ENCODE measurements around the gene CDH4.

DNA sequence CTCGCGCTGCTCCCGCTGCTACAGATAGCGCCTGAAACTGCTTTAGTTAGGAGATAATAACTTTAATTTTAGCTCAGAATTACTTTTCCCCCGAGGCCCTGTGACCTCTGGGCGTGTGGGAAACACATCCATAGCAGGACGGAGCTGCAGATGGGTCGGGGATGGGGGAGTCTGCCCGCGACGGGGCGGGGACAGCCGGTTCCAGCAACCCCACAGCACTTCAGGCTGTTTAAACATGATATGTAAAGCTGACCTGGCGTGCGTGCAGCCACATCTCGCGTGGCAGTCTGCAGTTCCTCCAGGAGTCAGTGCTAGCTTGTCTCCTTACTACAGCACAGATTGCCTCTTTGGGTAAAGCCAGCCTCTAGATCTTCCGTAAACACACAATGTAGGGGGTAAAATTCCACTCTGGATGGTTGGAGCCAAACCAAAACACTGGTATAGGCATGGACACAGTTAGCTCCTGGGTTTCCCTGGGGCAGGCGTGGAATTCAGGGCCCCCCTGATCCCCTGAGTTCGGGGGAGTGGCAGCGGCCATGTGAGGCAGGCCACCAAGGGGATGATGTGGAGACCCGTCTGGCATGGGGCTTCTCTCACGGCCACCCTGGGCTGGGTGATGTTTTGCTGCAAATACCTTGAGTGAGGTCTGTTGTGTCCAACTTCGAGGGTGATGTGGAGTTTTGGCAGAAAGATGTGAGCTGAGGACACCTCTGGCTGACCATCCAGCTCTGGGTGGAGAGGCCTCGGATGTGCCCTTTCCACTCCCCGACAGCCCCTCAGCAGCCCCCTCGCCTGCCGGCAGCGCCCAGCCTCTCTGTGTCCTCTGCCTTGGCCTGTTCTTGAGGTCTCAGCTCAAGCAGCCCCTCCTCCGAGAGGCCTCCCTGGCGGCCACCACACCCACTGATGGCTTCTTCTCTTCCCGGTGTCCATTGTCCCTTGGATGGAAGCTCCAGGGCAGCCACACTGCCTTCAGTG is 599.2 kb downstream of the CDH4 start:
- TF ChIP-seq, protein P1, sequence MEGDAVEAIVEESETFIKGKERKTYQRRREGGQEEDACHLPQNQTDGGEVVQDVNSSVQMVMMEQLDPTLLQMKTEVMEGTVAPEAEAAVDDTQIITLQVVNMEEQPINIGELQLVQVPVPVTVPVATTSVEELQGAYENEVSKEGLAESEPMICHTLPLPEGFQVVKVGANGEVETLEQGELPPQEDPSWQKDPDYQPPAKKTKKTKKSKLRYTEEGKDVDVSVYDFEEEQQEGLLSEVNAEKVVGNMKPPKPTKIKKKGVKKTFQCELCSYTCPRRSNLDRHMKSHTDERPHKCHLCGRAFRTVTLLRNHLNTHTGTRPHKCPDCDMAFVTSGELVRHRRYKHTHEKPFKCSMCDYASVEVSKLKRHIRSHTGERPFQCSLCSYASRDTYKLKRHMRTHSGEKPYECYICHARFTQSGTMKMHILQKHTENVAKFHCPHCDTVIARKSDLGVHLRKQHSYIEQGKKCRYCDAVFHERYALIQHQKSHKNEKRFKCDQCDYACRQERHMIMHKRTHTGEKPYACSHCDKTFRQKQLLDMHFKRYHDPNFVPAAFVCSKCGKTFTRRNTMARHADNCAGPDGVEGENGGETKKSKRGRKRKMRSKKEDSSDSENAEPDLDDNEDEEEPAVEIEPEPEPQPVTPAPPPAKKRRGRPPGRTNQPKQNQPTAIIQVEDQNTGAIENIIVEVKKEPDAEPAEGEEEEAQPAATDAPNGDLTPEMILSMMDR (IDR thresholded peaks at IDR 0.05), result no peak
- no peak for TF ChIP-seq EZH2 (IDR thresholded peaks at IDR 0.05; ENCODE audit: borderline replicate concordance, insufficient read depth, low read depth, low read length, poor library complexity, severe bottlenecking)

Data from B cell (primary cell).